GM10266 (cell line): ENCODE data around the gene BCL2L2.

Experiments
- DNase-seq: peaks from one replicate; pipeline ENCODE4 v3.0.0; 2012; ENCODE audit errors: extremely low spot score
- CTCF ChIP-seq: IDR thresholded peaks from 2 replicates; pipeline ENCODE4 v1.5.1; 2012; ENCODE audit warnings: mild to moderate bottlenecking, low read depth; ENCODE audit not compliant: control insufficient read depth, insufficient read depth; ENCODE audit errors: missing control alignments

Gene BCL2L2

GRCh38 chr14:23360496-23360895, 53.9 kb downstream of the BCL2L2 start:
- DNase-seq, result no peak

DNA sequence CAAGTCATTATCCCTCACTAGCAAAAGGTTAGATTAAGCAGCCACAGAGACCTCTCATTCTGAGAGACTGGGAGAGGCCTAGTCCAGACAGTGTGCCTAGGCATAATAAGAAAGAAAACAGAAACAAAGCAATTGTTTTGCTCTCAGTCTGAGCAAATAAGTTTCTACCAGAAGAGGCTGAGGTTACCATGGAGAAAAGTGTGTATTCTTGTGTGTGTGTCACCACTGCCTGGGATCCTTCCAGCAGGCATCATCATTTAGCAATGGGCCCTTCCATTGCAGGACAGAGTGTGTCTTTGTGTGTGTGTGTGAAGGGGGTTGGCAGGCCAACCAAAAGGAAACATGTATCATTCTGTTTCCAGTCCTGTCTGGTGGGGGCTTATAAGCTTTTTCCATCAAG, 54.7 kb downstream of the BCL2L2 start:
- DNase-seq, result no peak
- TF ChIP-seq CTCF, result no peak

More at GRCh38 chr14:23360496-23360895, 53.9 kb downstream of the BCL2L2 start:
- TF ChIP-seq CTCF, result no peak
